Panc1 (cell line): Measurements from ENCODE around the gene RAP1GAP2. TPM values are rescaled to one million over a fixed set of nuclear protein-coding genes. Genes with fewer than 3 reads are reported as not detected.

Experiments
- ATAC-seq: fragments of 200-7000 bp; cut with Tn5 transposase; 2 replicates; pipeline ENCODE4 v1.9.1; 2020; ENCODE audit warnings: mild to moderate bottlenecking, moderate library complexity
- BruUV-seq: library from RNA; stranded (reverse); fragments of 400-500 nt; replicated peaks from 2 replicates; lab custom pipeline; 2021; lab: Mats Ljungman, UMichigan
- CTCF ChIA-PET: fragments of 300-600 bp; sonication (Branson Sonifier 250); formaldehyde crosslinking; loops from one replicate; lab custom pipeline; 2022; ENCODE audit warnings: antibody characterized with exemption; lab: Charles Lee
- POLR2A ChIA-PET: fragments of 300-600 bp; sonication (Branson Sonifier 250); formaldehyde crosslinking; loops from one replicate; lab custom pipeline; 2022; ENCODE audit warnings: antibody characterized with exemption; lab: Charles Lee
- DNase-seq: peaks from one replicate; pipeline ENCODE4 v3.0.0-alpha.2; 2010; ENCODE audit warnings: low read depth, low spot score
- H3K27ac ChIP-seq: 2 replicates; pipeline ENCODE4 v1.5.1; 2011; ENCODE audit warnings: mild to moderate bottlenecking, low read length, inconsistent platforms
- H3K27me3 ChIP-seq: fragments of 200-500 bp; sonication (Bioruptor generic); 2 replicates; pipeline ENCODE4 v1.6.0; 2014; ENCODE audit warnings: low read length, inconsistent platforms; ENCODE audit not compliant: control insufficient read depth, insufficient read depth
- H3K36me3 ChIP-seq: fragments of 200-500 bp; sonication (Bioruptor generic); 2 replicates; pipeline ENCODE4 v1.5.1; 2014; ENCODE audit warnings: inconsistent platforms, mild to moderate bottlenecking, low read length, moderate library complexity; ENCODE audit not compliant: control insufficient read depth, insufficient read depth
- H3K4me1 ChIP-seq: 2 replicates; pipeline ENCODE4 v1.5.1; 2011; ENCODE audit warnings: inconsistent platforms, mild to moderate bottlenecking, low read length, moderate library complexity; ENCODE audit not compliant: control insufficient read depth, insufficient read depth
- H3K4me3 ChIP-seq, 2 experiments: 2 replicates each; pipeline ENCODE4 v1.5.1; 2011 to 2012; ENCODE audit warnings: low read depth in 2 of 2, low read length in 2 of 2, mild to moderate bottlenecking in 2 of 2, inconsistent platforms in 1 of 2, moderate library complexity in 1 of 2
- H3K9me3 ChIP-seq: fragments of 200-500 bp; sonication (Bioruptor generic); 2 replicates; pipeline ENCODE4 v1.5.1; 2014; ENCODE audit warnings: low read depth, mild to moderate bottlenecking, inconsistent platforms, low read length, moderate library complexity; ENCODE audit not compliant: control insufficient read depth, insufficient read depth
- CTCF ChIP-seq: fragments of 450-650 bp; IDR thresholded peaks from 2 replicates; pipeline ENCODE4 v1.5.1; 2017; ENCODE audit warnings: mild to moderate bottlenecking
- POLR2AphosphoS5 ChIP-seq: IDR thresholded peaks from 2 replicates; pipeline ENCODE4 v1.6.1; 2012; ENCODE audit warnings: mild to moderate bottlenecking, low read depth, low read length, moderate library complexity
- SIN3A ChIP-seq: IDR thresholded peaks from 2 replicates; pipeline ENCODE4 v1.6.1; 2012; ENCODE audit warnings: low read depth, mild to moderate bottlenecking, low read length, moderate library complexity, borderline replicate concordance; ENCODE audit not compliant: insufficient read depth
- TCF7L2 ChIP-seq: IDR thresholded peaks from 2 replicates; pipeline ENCODE4 v1.6.1; 2011; ENCODE audit warnings: mild to moderate bottlenecking, low read depth, low read length, inconsistent platforms
- in situ Hi-C: cut with HindIII; loops from 2 replicates; pipeline ENCODE4 v1.10.0; 2016; ENCODE audit warnings: low sequenced_read_pairs, low pct_unique_long_range_greater_than_20kb
- intact Hi-C: fragments of 100-400 bp; cut with micrococcal nuclease; formaldehyde crosslinking; loops from one replicate; pipeline ENCODE4 v1.10.0; 2022; ENCODE audit not compliant: unreplicated experiment
- total RNA-seq: library from RNA; stranded (reverse); gene quantifications from one replicate; pipeline ENCODE4 v1.2.1, GENCODE V29; 2021; ENCODE audit not compliant: unreplicated experiment
- TF ChIP-seq, protein P1 (sequence below), 2 experiments: IDR thresholded peaks; 2 replicates each; pipeline ENCODE4 v1.6.1; 2011 to 2012; ENCODE audit warnings: low read depth in 2 of 2, control low read depth in 1 of 2, low read length in 1 of 2, mild to moderate bottlenecking in 1 of 2, moderate library complexity in 1 of 2; ENCODE audit not compliant: insufficient read depth in 1 of 2

Gene RAP1GAP2
- total RNA-seq, 1 experiment from 2014 or later = 10.0 TPM

DNA sequence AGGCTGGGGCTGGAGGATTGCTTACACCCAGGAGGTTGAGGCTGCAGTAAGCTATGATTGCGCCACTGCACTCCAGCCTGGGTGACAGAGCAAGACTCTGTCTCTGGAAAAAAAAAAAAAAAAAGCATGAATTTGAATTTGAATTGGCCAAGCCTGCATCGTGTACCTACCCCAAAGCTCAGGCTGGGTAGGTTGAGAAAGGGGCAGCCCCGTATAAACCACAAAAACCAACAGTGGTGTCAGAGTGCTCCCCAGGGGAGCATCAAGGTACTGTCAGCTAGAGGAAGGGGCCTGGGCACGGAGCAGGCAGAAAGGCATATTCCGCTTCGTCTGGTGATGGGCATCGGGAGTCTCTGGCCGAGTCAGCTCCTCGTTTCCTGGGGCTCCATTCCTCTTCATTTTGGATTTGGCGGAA is 40.9 kb downstream of the RAP1GAP2 start:
- Histone ChIP-seq H3K27me3 (no peaks in the 10 kb centered on the region), H3K27ac (no peak overlapping the region), H3K9me3 (no peaks in the 10 kb centered on the region), H3K4me3 (no peak overlapping the region), H3K36me3 (no peaks in the 10 kb centered on the region), H3K4me1 (no peaks in the 10 kb centered on the region)
- TF ChIP-seq CTCF (no peak), SIN3A (no peak), TCF7L2 (no peak), POLR2AphosphoS5 (no peak)
- TF ChIP-seq, protein P1, sequence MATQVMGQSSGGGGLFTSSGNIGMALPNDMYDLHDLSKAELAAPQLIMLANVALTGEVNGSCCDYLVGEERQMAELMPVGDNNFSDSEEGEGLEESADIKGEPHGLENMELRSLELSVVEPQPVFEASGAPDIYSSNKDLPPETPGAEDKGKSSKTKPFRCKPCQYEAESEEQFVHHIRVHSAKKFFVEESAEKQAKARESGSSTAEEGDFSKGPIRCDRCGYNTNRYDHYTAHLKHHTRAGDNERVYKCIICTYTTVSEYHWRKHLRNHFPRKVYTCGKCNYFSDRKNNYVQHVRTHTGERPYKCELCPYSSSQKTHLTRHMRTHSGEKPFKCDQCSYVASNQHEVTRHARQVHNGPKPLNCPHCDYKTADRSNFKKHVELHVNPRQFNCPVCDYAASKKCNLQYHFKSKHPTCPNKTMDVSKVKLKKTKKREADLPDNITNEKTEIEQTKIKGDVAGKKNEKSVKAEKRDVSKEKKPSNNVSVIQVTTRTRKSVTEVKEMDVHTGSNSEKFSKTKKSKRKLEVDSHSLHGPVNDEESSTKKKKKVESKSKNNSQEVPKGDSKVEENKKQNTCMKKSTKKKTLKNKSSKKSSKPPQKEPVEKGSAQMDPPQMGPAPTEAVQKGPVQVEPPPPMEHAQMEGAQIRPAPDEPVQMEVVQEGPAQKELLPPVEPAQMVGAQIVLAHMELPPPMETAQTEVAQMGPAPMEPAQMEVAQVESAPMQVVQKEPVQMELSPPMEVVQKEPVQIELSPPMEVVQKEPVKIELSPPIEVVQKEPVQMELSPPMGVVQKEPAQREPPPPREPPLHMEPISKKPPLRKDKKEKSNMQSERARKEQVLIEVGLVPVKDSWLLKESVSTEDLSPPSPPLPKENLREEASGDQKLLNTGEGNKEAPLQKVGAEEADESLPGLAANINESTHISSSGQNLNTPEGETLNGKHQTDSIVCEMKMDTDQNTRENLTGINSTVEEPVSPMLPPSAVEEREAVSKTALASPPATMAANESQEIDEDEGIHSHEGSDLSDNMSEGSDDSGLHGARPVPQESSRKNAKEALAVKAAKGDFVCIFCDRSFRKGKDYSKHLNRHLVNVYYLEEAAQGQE (IDR thresholded peaks at IDR 0.05; ENCODE audit: insufficient read depth in 1 of 2, low read depth in 2 of 2, low read length in 1 of 2) = no peak
- DNase-seq = no peak
- CTCF ChIA-PET = interaction anchor here (0.7 kb wide), 1 partner anchor 47 kb away, joined by 4 read pairs; no protein-coding TSS in a partner anchor
- POLR2A ChIA-PET = interaction anchor here (0.7 kb wide), 1 partner anchor 65 kb away, joined by 7 read pairs; no protein-coding TSS in a partner anchor
- intact Hi-C loops = no loop called here
- BruUV-seq = no TSS peak
- ATAC-seq = no peak
- in situ Hi-C loops = no loop called here

- intact Hi-C loops = loop anchor here (10.0 kb wide), 1 partner anchor 93 kb away; no protein-coding TSS in a partner anchor
- no peaks in the 10 kb centered on the region for H3K36me3 ChIP-seq
- H3K27me3 ChIP-seq = no peaks in the 10 kb centered on the region
- TF ChIP-seq, protein P1 (IDR thresholded peaks at IDR 0.05; ENCODE audit: insufficient read depth in 1 of 2, low read depth in 2 of 2, low read length in 1 of 2) = no peak
- TF ChIP-seq TCF7L2 (no peak), POLR2AphosphoS5 (no peak), CTCF (no peak), SIN3A (no peak)
- DNase-seq (no peak), ATAC-seq (no peak)
- H3K9me3 ChIP-seq = no peaks in the 10 kb centered on the region
- no TSS peak for BruUV-seq
- H3K27ac ChIP-seq = no peak overlapping the region
- POLR2A ChIA-PET = no interaction called here
- no peaks in the 10 kb centered on the region; the same call in 1 of the 2 replicates for H3K4me1 ChIP-seq
- H3K4me3 ChIP-seq = no peak overlapping the region
- in situ Hi-C loops = no loop called here
- CTCF ChIA-PET = no interaction called here
Measured at GRCh38 chr17:2841606-2842005, 45.4 kb downstream of the RAP1GAP2 start.
